ENCODE measurements around the gene ARVCF. TPM values are rescaled to one million over a fixed set of nuclear protein-coding genes. Genes with fewer than 3 reads are reported as not detected.

ARVCF gene
- polyA plus RNA-seq, 4 donors, result 2.2 to 17.9 (median 7.3) TPM

DNA sequence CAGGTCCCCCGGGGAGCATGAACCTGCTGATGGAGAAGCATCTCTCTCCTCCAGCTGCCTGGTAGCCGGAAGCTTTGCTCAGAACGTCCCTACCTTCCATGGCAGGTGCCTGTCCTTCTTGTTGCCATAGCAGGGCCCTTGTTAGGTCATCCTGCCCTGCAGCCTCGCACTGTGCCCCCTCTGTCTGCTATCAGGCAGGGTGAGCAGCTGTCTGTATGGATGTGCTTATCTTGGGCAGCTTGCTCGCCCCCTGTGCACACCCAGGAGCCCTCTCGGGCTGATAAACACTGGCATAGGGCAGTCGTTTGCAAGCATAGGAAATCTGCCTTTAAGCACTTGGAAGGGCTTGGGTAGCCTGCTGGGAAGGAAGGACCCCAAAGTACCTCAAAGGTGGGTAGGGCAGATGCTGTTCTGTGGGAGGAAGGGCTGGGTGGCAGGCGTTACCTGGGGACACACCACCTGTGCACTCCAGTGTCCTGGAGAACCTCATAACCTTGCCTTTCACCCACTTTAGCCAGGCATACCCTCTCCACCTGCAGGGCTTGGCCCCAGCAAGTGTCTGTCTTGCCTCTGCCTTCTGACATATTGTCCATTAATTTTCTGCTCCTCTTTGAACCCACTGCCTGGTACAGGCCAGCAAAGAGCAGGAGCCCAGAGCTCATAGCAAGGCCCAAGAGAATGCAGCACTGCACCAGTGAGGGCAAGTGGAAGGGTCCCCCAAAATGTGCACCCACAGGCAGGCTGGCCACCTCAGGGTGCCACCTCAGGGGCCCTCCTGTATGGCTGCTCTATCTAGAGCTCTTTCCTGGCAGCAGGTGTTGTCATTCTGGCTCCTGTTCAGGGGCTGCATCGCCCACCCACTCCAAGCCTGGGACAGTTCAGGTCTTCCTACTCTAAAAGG, 83.0 kb downstream of the ARVCF start:
- Histone ChIP-seq H3K27me3 (ENCODE audit: control insufficient read depth in 3 of 3, insufficient read depth in 3 of 3, low read length in 3 of 3) (no peaks in the 10 kb centered on the region), H3K9me3 (ENCODE audit: control insufficient read depth in 2 of 2, insufficient read depth in 1 of 2, low read depth in 1 of 2, low read length in 1 of 2) (peaks cover 0 to 15% of the 10 kb centered on the region in 2 donors), H3K36me3 (ENCODE audit: control insufficient read depth in 3 of 3, insufficient read depth in 2 of 3, low read depth in 1 of 3, low read length in 3 of 3) (peaks cover 0 to 21% (median 0%) of the 10 kb centered on the region in 3 donors), H3K27ac (ENCODE audit: low read depth in 1 of 3, low read length in 2 of 3) (no peak overlapping the region), H3K4me1 (ENCODE audit: control insufficient read depth in 3 of 3, insufficient read depth in 2 of 3, low read depth in 1 of 3, low read length in 2 of 3) (peaks cover 0 to 10% (median 0%) of the 10 kb centered on the region in 3 donors), H3K4me3 (ENCODE audit: low read depth in 1 of 3, low read length in 3 of 3) (no peak overlapping the region)
- DNase-seq (no peak), FAIRE-seq (no peak)
- 63 to 76% (median 75%) methylated on average over 9 of the region's 9 CpGs for WGBS, 3 donors

DNA sequence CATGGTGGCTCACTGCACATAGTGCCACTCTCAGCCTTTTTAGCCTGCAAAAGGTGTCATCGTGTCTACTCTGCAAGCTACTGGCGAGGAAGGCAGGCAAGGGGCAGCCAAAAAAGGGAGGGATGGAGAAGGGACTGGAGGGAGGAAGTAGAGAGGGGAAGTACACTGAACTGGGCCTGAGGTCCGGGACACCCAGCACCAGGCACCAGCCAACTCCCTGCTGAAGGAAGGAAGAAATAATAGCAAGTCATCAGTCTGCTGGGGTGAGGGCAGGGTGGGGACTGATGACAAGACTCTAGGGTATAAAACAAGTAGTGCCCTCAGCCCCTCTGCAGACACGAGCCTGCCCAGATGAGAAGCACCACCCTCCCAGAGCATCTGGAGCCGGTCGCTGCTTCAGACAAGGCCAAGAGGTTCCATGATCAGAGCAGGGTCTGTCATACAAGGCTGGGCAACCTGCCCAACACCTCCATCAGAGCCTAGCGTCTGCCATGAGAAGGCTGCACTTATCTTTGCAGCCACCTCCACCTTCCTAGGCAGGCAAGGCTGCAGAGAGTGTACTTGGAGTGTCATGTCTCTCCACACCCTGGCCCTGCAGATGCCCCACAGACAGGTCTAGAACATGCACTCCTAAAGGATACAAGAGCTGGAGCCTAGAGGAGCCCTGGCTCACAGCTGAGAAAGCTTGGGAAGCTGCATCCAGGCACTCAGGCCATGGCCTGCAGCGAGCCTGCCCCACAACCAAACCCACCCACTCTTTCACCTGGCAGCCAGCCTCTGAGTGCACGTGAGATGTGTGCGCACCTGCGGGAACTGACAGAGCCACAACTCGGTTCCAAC, 84.0 kb downstream of the ARVCF start:
- 58 to 70% (median 68%) methylated on average over 12 of the region's 12 CpGs for WGBS, 3 donors
- peaks cover 0 to 21% (median 0%) of the 10 kb centered on the region in 3 donors for H3K36me3 ChIP-seq (ENCODE audit: control insufficient read depth in 3 of 3, insufficient read depth in 2 of 3, low read depth in 1 of 3, low read length in 3 of 3)
- H3K27ac ChIP-seq (ENCODE audit: low read depth in 1 of 3, low read length in 2 of 3), result no peak overlapping the region
- no peak overlapping the region for H3K4me3 ChIP-seq (ENCODE audit: low read depth in 1 of 3, low read length in 3 of 3)
- no peak for FAIRE-seq
- H3K27me3 ChIP-seq (ENCODE audit: control insufficient read depth in 3 of 3, insufficient read depth in 3 of 3, low read length in 3 of 3), result no peaks in the 10 kb centered on the region
- H3K9me3 ChIP-seq (ENCODE audit: control insufficient read depth in 2 of 2, insufficient read depth in 1 of 2, low read depth in 1 of 2, low read length in 1 of 2), result peaks cover 0 to 15% of the 10 kb centered on the region in 2 donors
- peaks cover 0 to 2% (median 0%) of the 10 kb centered on the region in 3 donors for H3K4me1 ChIP-seq (ENCODE audit: control insufficient read depth in 3 of 3, insufficient read depth in 2 of 3, low read depth in 1 of 3, low read length in 2 of 3)
- no peak for DNase-seq

GRCh38 chr22:19931514-19931913, 85.1 kb downstream of the ARVCF start:
- Histone ChIP-seq H3K27ac (ENCODE audit: low read depth in 1 of 3, low read length in 2 of 3) (no peak overlapping the region), H3K27me3 (ENCODE audit: control insufficient read depth in 3 of 3, insufficient read depth in 3 of 3, low read length in 3 of 3) (no peaks in the 10 kb centered on the region), H3K4me3 (ENCODE audit: low read depth in 1 of 3, low read length in 3 of 3) (no peak overlapping the region), H3K9me3 (ENCODE audit: control insufficient read depth in 2 of 2, insufficient read depth in 1 of 2, low read depth in 1 of 2, low read length in 1 of 2) (peaks cover 0 to 15% of the 10 kb centered on the region in 2 donors), H3K4me1 (ENCODE audit: control insufficient read depth in 3 of 3, insufficient read depth in 2 of 3, low read depth in 1 of 3, low read length in 2 of 3) (no peaks in the 10 kb centered on the region), H3K36me3 (ENCODE audit: control insufficient read depth in 3 of 3, insufficient read depth in 2 of 3, low read depth in 1 of 3, low read length in 3 of 3) (peaks cover 0 to 21% (median 0%) of the 10 kb centered on the region in 3 donors)
- 94 to 97% (median 95%) methylated on average over 8 of the region's 8 CpGs for WGBS, 3 donors
- DNase-seq (no peak), FAIRE-seq (no peak)

DNA sequence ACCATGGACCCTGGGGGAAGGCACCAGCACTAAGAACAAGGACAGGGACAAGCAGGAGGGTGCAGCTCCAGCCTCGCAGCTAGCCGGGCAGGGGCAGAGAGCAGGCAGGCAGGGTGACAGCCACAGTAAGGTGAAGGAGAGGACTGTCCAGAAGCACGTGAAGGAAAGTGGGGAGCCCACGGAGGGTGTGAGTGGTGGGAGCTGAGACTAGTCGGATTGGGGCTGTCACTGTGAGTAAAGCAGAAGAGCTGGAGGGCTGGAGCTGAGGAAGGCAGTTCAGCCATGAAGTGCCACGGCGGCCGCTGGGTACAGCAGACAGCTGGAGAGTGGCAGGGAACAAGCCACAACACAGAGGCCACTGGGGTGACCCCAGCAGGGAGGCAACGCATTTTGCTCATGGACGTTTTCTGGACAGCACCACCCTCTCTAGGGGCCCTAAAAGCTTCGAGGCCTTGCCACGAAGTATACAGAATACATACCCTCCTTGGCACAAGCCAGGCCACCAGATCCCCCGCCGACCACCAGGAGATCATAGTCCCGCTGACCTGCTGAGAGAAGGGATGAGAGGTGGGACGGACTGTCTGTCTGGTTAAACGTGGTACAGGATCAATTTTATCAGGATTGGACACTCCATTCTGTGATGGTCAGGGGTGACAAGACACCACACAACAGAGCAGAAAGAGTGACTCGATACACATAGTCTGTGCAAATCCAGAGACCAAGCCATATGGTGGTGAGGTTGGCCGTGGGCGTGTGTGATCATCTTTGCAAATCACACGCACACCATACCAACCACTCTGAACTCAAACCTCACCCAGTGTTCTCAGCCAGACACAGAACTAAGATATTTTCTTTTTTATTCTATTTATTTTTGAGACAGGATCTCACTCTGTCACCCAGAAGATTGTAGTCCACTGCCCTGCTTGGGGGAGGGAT, 85.8 kb downstream of the ARVCF start:
- H3K9me3 ChIP-seq (ENCODE audit: control insufficient read depth in 2 of 2, insufficient read depth in 1 of 2, low read depth in 1 of 2, low read length in 1 of 2), result peaks cover 0 to 8% of the 10 kb centered on the region in 2 donors
- peaks cover 0 to 21% (median 0%) of the 10 kb centered on the region in 3 donors for H3K36me3 ChIP-seq (ENCODE audit: control insufficient read depth in 3 of 3, insufficient read depth in 2 of 3, low read depth in 1 of 3, low read length in 3 of 3)
- DNase-seq (no peak), FAIRE-seq (no peak)
- H3K4me3 ChIP-seq (ENCODE audit: low read depth in 1 of 3, low read length in 3 of 3), result no peak overlapping the region
- H3K27ac ChIP-seq (ENCODE audit: low read depth in 1 of 3, low read length in 2 of 3), result no peak overlapping the region
- WGBS, 3 donors, result 90 to 93% (median 91%) methylated on average over 21 of the region's 21 CpGs
- no peaks in the 10 kb centered on the region for H3K4me1 ChIP-seq (ENCODE audit: control insufficient read depth in 3 of 3, insufficient read depth in 2 of 3, low read depth in 1 of 3, low read length in 2 of 3)
- no peaks in the 10 kb centered on the region for H3K27me3 ChIP-seq (ENCODE audit: control insufficient read depth in 3 of 3, insufficient read depth in 3 of 3, low read length in 3 of 3)

DNA sequence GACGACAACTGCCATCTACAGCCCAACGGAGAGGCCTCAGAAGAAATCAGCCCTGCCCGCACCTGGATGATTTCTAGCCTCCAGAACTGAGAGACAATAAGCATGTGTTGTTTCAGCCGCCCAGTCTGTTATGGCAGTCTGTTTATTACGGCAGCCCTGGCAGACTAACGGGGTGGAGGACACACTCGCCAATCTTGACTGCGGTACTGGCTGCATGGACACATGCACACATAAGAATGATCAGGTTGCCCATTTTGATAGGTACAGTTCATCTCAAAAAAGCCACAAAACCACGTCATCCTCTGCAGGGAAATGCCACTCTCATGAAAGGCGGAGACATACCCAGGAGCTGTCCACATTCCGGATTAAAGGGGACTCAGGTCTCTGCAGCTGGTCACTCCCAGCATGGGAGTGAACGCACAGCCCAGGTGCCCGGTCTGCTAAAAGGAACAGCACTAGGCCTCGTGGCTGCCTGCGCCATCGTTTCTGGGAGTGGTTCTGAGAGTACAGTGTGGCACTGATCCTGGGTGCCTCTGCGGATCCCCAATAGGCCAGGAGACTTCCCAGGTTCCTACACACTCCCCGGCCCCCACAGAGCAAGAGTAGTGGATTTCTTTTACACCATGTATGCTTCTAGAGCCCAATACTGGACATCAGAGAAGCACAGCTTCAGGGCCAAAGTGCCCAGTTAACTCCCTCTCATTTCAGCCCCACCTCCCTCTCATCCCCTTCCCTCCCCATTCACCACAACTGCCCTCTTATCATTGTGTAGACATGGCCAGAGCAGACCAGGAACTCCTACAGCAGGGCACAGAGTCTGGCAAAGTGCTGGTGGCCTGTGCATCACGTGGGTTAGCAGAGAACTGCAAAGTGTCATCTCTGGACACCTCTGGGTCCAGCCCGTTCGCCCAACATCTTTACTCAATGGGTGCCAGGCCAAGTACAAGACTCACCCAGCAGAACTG, 86.8 kb downstream of the ARVCF start:
- DNase-seq (no peak), FAIRE-seq (no peak)
- 92 to 93% (median 92%) methylated on average over 21 of the region's 21 CpGs for WGBS, 3 donors
- Histone ChIP-seq H3K27me3 (ENCODE audit: control insufficient read depth in 3 of 3, insufficient read depth in 3 of 3, low read length in 3 of 3) (no peaks in the 10 kb centered on the region), H3K4me1 (ENCODE audit: control insufficient read depth in 3 of 3, insufficient read depth in 2 of 3, low read depth in 1 of 3, low read length in 2 of 3) (no peaks in the 10 kb centered on the region), H3K4me3 (ENCODE audit: low read depth in 1 of 3, low read length in 3 of 3) (no peak overlapping the region), H3K27ac (ENCODE audit: low read depth in 1 of 3, low read length in 2 of 3) (no peak overlapping the region), H3K9me3 (ENCODE audit: control insufficient read depth in 2 of 2, insufficient read depth in 1 of 2, low read depth in 1 of 2, low read length in 1 of 2) (no peaks in the 10 kb centered on the region), H3K36me3 (ENCODE audit: control insufficient read depth in 3 of 3, insufficient read depth in 2 of 3, low read depth in 1 of 3, low read length in 3 of 3) (peaks cover 0 to 18% (median 0%) of the 10 kb centered on the region in 3 donors)

GRCh38 chr22:19928207-19928606, 88.4 kb downstream of the ARVCF start:
- peaks cover 0 to 26% (median 0%) of the 10 kb centered on the region in 3 donors for H3K36me3 ChIP-seq (ENCODE audit: control insufficient read depth in 3 of 3, insufficient read depth in 2 of 3, low read depth in 1 of 3, low read length in 3 of 3)
- no peaks in the 10 kb centered on the region for H3K9me3 ChIP-seq (ENCODE audit: control insufficient read depth in 2 of 2, insufficient read depth in 1 of 2, low read depth in 1 of 2, low read length in 1 of 2)
- H3K4me1 ChIP-seq (ENCODE audit: control insufficient read depth in 3 of 3, insufficient read depth in 2 of 3, low read depth in 1 of 3, low read length in 2 of 3), result no peaks in the 10 kb centered on the region
- FAIRE-seq, result no peak
- no peak for DNase-seq
- WGBS, 3 donors, result 79 to 93% (median 91%) methylated on average over 11 of the region's 11 CpGs
- H3K4me3 ChIP-seq (ENCODE audit: low read depth in 1 of 3, low read length in 3 of 3), result no peak overlapping the region
- no peak overlapping the region for H3K27ac ChIP-seq (ENCODE audit: low read depth in 1 of 3, low read length in 2 of 3)
- H3K27me3 ChIP-seq (ENCODE audit: control insufficient read depth in 3 of 3, insufficient read depth in 3 of 3, low read length in 3 of 3), result no peaks in the 10 kb centered on the region

- Histone ChIP-seq H3K9me3 (ENCODE audit: control insufficient read depth in 2 of 2, insufficient read depth in 1 of 2, low read depth in 1 of 2, low read length in 1 of 2) (no peaks in the 10 kb centered on the region), H3K27me3 (ENCODE audit: control insufficient read depth in 3 of 3, insufficient read depth in 3 of 3, low read length in 3 of 3) (no peaks in the 10 kb centered on the region), H3K27ac (ENCODE audit: low read depth in 1 of 3, low read length in 2 of 3) (no peak overlapping the region), H3K4me1 (ENCODE audit: control insufficient read depth in 3 of 3, insufficient read depth in 2 of 3, low read depth in 1 of 3, low read length in 2 of 3) (no peaks in the 10 kb centered on the region), H3K4me3 (ENCODE audit: low read depth in 1 of 3, low read length in 3 of 3) (no peak overlapping the region), H3K36me3 (ENCODE audit: control insufficient read depth in 3 of 3, insufficient read depth in 2 of 3, low read depth in 1 of 3, low read length in 3 of 3) (peaks cover 0 to 26% (median 0%) of the 10 kb centered on the region in 3 donors)
- WGBS, 3 donors, result 90 to 92% (median 90%) methylated on average over 7 of the region's 7 CpGs
- FAIRE-seq (no peak), DNase-seq (no peak)
Measured at GRCh38 chr22:19927696-19928095, 88.9 kb downstream of the ARVCF start.
